ENCODE data around the gene MGAT2.

- TF ChIP-seq POLR2AphosphoS5 (IDR thresholded peaks at IDR 0.05; ENCODE audit: borderline replicate concordance, low read depth, low read length) (no peak), EZH2 (IDR thresholded peaks at IDR 0.05) (no peak), FOXP2 (optimal IDR thresholded peaks at IDR 0.05; ENCODE audit: control extremely low read depth, extremely low read length, insufficient read depth) (no peak)
These were observed 3.6 kb downstream of the MGAT2 start for GRCh38 chr14:49623941-49624839.
